ENCODE data around the gene ERRFI1.
"Not testable (repeated sequence)": the region's sequence is repeated elsewhere in the genome, so short reads cannot be mapped to it uniquely, and the experiment has no call there.

Gene ERRFI1

GRCh38 chr1:7963841-7964240, 62.3 kb downstream of the ERRFI1 start:
- DNase-seq = not testable (repeated sequence)

GRCh38 chr1:7963378-7963730, 62.8 kb downstream of the ERRFI1 start:
- not testable (repeated sequence) for DNase-seq

DNA sequence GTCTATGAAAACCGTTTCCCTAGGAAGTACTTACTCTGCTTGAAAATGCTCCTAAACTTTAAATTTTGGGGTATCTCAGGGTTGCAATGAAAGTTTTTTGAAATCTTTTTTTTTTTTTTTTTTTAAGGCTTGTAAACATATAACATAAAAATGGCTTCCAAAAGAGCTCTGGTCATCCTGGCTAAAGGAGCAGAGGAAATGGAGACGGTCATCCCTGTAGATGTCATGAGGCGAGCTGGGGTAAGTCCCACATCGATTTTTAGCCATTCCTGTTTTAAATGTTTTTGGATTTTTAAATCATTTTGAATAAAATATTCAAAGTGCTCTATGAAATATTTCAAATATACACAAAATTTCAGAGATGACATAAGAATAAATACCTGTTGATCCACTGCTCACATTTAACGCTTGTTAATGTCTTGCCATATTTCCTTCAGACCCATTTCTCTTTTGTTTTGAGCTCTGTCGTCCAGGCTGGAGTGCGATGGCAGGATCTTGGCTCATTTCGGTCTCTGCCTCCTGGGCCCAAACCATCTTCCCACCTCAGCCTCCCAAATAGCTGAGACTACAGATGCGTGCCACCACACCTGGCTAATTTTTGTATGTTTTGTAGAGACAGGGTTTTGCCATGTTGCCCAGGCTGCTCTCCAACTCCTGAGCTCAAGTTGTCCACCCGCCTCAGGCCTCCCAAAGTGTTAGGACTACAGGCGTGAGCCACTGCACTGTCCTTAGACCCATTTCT, 63.3 kb downstream of the ERRFI1 start:
- DNase-seq = no peak

GRCh38 chr1:7962014-7962335, 64.1 kb downstream of the ERRFI1 start:
- DNase-seq = no peak

All from NCI-H446 (cell line).